Heart right ventricle (tissue), 16 donors: ENCODE data around the gene GPR158. TPM values are rescaled to one million over a fixed set of nuclear protein-coding genes. Genes with fewer than 3 reads are reported as not detected.

Source experiments
- ATAC-seq, 8 donors: fragments of 200-7000 bp; cut with Tn5 transposase; one replicate each; pipeline ENCODE4 v1.9.1; 2020; ENCODE audit warnings: mild to moderate bottlenecking in 8 of 8, moderate library complexity in 8 of 8, moderate number of reproducible peaks in 1 of 8
- DNase-seq, 2 donors: peaks; one replicate each; pipeline ENCODE4 v3.0.0-alpha.2; 2020
- H3K27ac ChIP-seq, 10 donors: fragments of 200-600 bp; sonication (generic) in 2 of 10; one replicate each; pipeline versions ENCODE4 v1.5.0 to v1.8.0; 2020 to 2022; ENCODE audit warnings: mild to moderate bottlenecking in 3 of 10
- H3K27me3 ChIP-seq, 7 donors: fragments of 200-600 bp; one replicate each; pipeline ENCODE4 v1.8.0; 2021 to 2022; ENCODE audit warnings: mild to moderate bottlenecking in 2 of 7
- H3K36me3 ChIP-seq, 9 donors: fragments of 200-600 bp; sonication (generic) in 1 of 9; one replicate each; pipeline versions ENCODE4 v1.5.0 to v1.8.0; 2020 to 2022; ENCODE audit warnings: mild to moderate bottlenecking in 2 of 9
- H3K4me1 ChIP-seq, 9 donors: fragments of 200-600 bp; sonication (generic) in 1 of 9; one replicate each; pipeline versions ENCODE4 v1.5.0 to v1.8.0; 2020 to 2022; ENCODE audit warnings: mild to moderate bottlenecking in 4 of 9
- H3K4me3 ChIP-seq, 10 donors: fragments of 200-600 bp; sonication (generic) in 2 of 10; one replicate each; pipeline versions ENCODE4 v1.5.0 to v1.8.0; 2020 to 2022; ENCODE audit warnings: mild to moderate bottlenecking in 7 of 10, moderate library complexity in 2 of 10
- H3K9me3 ChIP-seq, 11 donors: fragments of 200-600 bp in 10 of 11; sonication (generic) in 2 of 11; one replicate each; pipeline versions ENCODE4 v1.5.0 to v1.8.0; 2013 to 2022; ENCODE audit warnings: mild to moderate bottlenecking in 2 of 11, control low read depth in 1 of 11, moderate library complexity in 1 of 11
- WGBS, 2 donors: extraction: QIAGEN DNeasy Blood & Tissue Kit; methylation state at CpG; one replicate each; pipeline ENCODE4 v1.1.7; 2013; ENCODE audit warnings: inconsistent platforms in 1 of 2; 5-methylcytosine and 5-hydroxymethylcytosine counted together
- intact Hi-C, 10 donors: fragments of 100-400 bp; cut with DNase I; formaldehyde crosslinking; loops; one replicate each; pipeline versions ENCODE4 v1.11.1 to v1.14.2; 2022
- polyA plus RNA-seq, 2 donors: library from polyadenylated mRNA; stranded (reverse); fragments of 200-250 nt; gene quantifications; one replicate each; pipeline ENCODE4 v1.2.3, GENCODE V29; 2013
- total RNA-seq, 10 donors: library from RNA; stranded (reverse); fragmentation: NEBNext Ultra II Directional in 3 of 10; extraction: Animal tissue kit (Norgen Biotek cat#: 25700) in 3 of 10; gene quantifications; one replicate each; pipeline versions ENCODE4 v1.2.1 to v1.2.4, GENCODE V29; 2021 to 2023
- TF ChIP-seq, protein P1 (sequence below), 9 donors: fragments of 200-600 bp; sonication (generic) in 2 of 9; IDR thresholded peaks; one replicate each; pipeline versions ENCODE4 v1.5.0 to v1.8.0; 2021 to 2022; ENCODE audit warnings: antibody characterized with exemption in 9 of 9, mild to moderate bottlenecking in 5 of 9, moderate library complexity in 1 of 9
- donor health status: Arrhythmogenic right ventricular cardiomyopathy.
- donor health status: ischemic (EF 13 %, LVEDD 7.1; RV severe dilation, severe dysfunction).
- donor health status: healthy with polysubstance abuse.
- donor health status: DM: no; HTN: yes; CAD: no.
- donor health status: DM: no; HTN: no; CAD: no.
- donor health status: ischemic (EF 25% LVEDD 6.9; RV normal size, moderate dysfunction).
- donor health status: ischemic (EF 25% LVEDD 5.7; RV mildly dilated, moderate dysfunction).
- donor health status: healthy.
- donor health status: DM: yes; HTN: yes; CAD: no.
- donor health status: Ischemic cardiomyopathy.
- donor health status: ischemic (EF 35%, LVEDD 5.7; RV mildly dilated, moderate dysfunction).
- donor health status: nonischemic (EF 11% LVEDD 7.7; RV severe dilation, severe dysfunction).
- donor health status: DM: yes; HTN: yes; CAD: no.
- donor health status: PGD.
- donor health status: ischemic (EF 29% LVEDD 5.4; RV normal size, mild dysfunction).
- donor health status: nonischemic (EF 23%, LVEDD 6.1; RV moderate dilation, normal function).

GPR158 gene
- total and polyA plus RNA-seq, 12 donors, result under 0.01 to 0.04 TPM; not detected in 10

DNA sequence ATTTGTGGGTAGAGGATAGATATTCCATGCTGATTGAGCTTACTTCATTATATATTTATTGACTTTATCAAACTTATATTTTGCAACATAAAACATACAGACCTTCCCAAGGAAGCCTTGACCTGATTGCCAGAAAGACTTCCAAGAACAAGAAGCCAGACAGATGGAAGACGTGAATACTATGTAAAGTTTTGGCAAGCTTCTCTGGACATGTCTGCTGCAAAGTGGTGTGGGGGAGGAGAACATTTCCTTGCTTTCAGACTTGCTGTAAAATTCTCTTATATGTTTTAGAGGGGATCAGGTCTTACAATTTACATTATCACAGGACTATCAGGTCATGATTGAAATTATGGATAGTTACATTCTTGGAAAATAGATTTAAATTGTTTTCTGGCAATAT, 23.4 kb downstream of the GPR158 start:
- no peaks in the 10 kb centered on the region for H3K27me3 ChIP-seq
- intact Hi-C loops, result no loop called here
- ATAC-seq (no peak), DNase-seq (no peak)
- H3K4me1 ChIP-seq, result no peaks in the 10 kb centered on the region
- H3K36me3 ChIP-seq, result no peaks in the 10 kb centered on the region
- H3K4me3 ChIP-seq, result no peak overlapping the region
- H3K27ac ChIP-seq, result no peak overlapping the region
- H3K9me3 ChIP-seq, result no peaks in the 10 kb centered on the region
- TF ChIP-seq, protein P1, sequence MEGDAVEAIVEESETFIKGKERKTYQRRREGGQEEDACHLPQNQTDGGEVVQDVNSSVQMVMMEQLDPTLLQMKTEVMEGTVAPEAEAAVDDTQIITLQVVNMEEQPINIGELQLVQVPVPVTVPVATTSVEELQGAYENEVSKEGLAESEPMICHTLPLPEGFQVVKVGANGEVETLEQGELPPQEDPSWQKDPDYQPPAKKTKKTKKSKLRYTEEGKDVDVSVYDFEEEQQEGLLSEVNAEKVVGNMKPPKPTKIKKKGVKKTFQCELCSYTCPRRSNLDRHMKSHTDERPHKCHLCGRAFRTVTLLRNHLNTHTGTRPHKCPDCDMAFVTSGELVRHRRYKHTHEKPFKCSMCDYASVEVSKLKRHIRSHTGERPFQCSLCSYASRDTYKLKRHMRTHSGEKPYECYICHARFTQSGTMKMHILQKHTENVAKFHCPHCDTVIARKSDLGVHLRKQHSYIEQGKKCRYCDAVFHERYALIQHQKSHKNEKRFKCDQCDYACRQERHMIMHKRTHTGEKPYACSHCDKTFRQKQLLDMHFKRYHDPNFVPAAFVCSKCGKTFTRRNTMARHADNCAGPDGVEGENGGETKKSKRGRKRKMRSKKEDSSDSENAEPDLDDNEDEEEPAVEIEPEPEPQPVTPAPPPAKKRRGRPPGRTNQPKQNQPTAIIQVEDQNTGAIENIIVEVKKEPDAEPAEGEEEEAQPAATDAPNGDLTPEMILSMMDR (IDR thresholded peaks at IDR 0.05), result no peak
- 18 to 21% methylated on average over 1 of the region's 1 CpG for WGBS, 2 donors

DNA sequence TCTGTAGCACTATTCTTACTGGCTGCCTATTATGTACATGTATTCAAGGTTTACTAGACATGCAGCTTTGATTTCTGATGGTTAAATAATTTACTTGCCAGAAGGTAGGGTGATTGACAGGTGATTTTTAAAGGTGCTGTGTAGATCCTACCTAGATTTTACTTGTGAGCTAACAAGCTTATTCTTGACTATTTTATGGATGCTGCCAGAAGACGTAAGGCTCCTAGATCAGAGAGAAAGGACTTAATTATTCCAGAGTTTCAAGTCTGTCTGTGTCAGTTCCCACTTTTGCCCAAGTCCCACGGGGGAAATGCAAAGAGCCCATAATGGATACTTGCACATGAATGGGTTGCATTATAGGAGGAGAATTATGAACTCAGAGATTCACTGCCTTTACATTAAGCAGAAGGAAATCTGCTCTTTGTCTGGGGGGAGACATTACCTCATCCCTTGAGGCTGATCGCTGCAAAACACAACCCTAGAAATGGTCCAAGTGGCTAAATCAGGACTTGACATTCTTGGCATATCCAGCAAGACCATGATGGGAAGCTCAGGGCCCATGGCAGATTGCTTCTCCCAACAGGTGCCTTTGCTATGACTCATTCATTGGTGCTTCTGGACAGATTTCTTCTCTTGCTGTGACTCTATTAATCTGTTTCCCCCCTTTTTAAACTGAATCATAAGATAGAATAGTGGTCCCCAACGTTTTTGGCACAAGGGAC, 32.1 kb downstream of the GPR158 start:
- intact Hi-C loops, result no loop called here
- no peaks in the 10 kb centered on the region for H3K36me3 ChIP-seq
- TF ChIP-seq, protein P1 (IDR thresholded peaks at IDR 0.05), result no peak
- DNase-seq, result no peak
- H3K9me3 ChIP-seq, result no peaks in the 10 kb centered on the region
- no peak overlapping the region for H3K4me3 ChIP-seq
- no peak overlapping the region for H3K27ac ChIP-seq
- WGBS, 2 donors, result 47 to 55% methylated on average over 4 of the region's 4 CpGs
- peaks cover 0 to 8% (median 0%) of the 10 kb centered on the region in 7 donors for H3K27me3 ChIP-seq
- H3K4me1 ChIP-seq, result no peaks in the 10 kb centered on the region
- no peak for ATAC-seq

GRCh38 chr10:25209618-25210017, 34.8 kb downstream of the GPR158 start:
- H3K27me3 ChIP-seq, result peaks cover 0 to 8% (median 0%) of the 10 kb centered on the region in 7 donors
- H3K36me3 ChIP-seq, result no peaks in the 10 kb centered on the region
- no peaks in the 10 kb centered on the region for H3K4me1 ChIP-seq
- H3K27ac ChIP-seq, result no peak overlapping the region
- intact Hi-C loops, result no loop called here
- no peak for DNase-seq
- no peaks in the 10 kb centered on the region for H3K9me3 ChIP-seq
- 79 to 81% methylated on average over 2 of the region's 2 CpGs for WGBS, 2 donors
- TF ChIP-seq, protein P1 (IDR thresholded peaks at IDR 0.05), result no peak
- H3K4me3 ChIP-seq, result no peak overlapping the region
- ATAC-seq, result no peak

DNA sequence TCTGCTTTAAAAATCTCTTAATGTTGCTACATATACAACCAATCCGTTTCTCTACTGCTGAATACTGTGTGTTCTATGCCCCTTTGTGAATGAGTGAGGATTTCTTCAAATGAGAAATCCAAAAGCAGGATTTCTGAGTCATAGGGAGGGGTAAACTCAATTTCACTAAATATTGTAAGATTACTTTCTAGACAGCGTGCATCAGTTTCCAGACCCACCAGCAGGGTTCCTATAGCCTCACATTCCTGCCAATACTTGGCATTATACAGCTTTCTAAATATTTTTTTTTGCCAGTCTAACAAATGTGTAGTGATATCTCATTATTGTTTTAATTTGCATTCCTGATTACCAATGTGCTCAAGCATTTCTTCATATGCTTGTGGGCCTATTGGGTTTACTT, 35.5 kb downstream of the GPR158 start:
- Histone ChIP-seq H3K9me3 (no peaks in the 10 kb centered on the region), H3K4me3 (no peak overlapping the region), H3K4me1 (no peaks in the 10 kb centered on the region), H3K36me3 (no peaks in the 10 kb centered on the region), H3K27ac (no peak overlapping the region), H3K27me3 (peaks cover 0 to 8% (median 0%) of the 10 kb centered on the region in 7 donors)
- 83 to 89% methylated on average over 2 of the region's 2 CpGs for WGBS, 2 donors
- DNase-seq (no peak), ATAC-seq (no peak)
- intact Hi-C loops, result no loop called here
- TF ChIP-seq, protein P1 (IDR thresholded peaks at IDR 0.05), result no peak
